OCI-LY7 (cell line): ENCODE measurements around the gene DUSP14. TPM values are rescaled to one million over a fixed set of nuclear protein-coding genes. Genes with fewer than 3 reads are reported as not detected.

Experiments used
- BruUV-seq: library from RNA; stranded (reverse); fragments of 400-500 nt; replicated peaks from 2 replicates; lab custom pipeline; 2021; lab: Mats Ljungman, UMichigan
- CTCF ChIA-PET: fragments of 300-600 bp; sonication (Branson Sonifier 250); formaldehyde crosslinking; loops from one replicate; lab custom pipeline; 2022; ENCODE audit warnings: antibody characterized with exemption; ENCODE audit not compliant: unreplicated experiment; lab: Charles Lee
- POLR2A ChIA-PET: fragments of 300-600 bp; sonication (Branson Sonifier 250); formaldehyde crosslinking; loops from one replicate; lab custom pipeline; 2022; ENCODE audit warnings: antibody characterized with exemption; lab: Charles Lee
- DNase-seq: peaks from one replicate; pipeline ENCODE4 v3.0.0-alpha.2; 2015; ENCODE audit warnings: low spot score
- H2AFZ ChIP-seq: fragments of 200-600 bp; sonication (generic), shearing (Covaris generic); 2 replicates; pipeline ENCODE4 v1.6.1; 2014; ENCODE audit warnings: mild to moderate bottlenecking, antibody characterized with exemption, low read length, moderate library complexity
- H3K27ac ChIP-seq: fragments of 200-600 bp; sonication (generic); 2 replicates; pipeline ENCODE4 v1.5.1; 2014; ENCODE audit warnings: mixed run types, low read depth, mild to moderate bottlenecking, moderate library complexity, low read length, inconsistent platforms; ENCODE audit not compliant: poor library complexity, severe bottlenecking
- H3K36me3 ChIP-seq: fragments of 200-600 bp; sonication (generic); 2 replicates; pipeline ENCODE4 v1.6.1; 2014; ENCODE audit warnings: mild to moderate bottlenecking, antibody characterized with exemption, low read length, moderate library complexity, mixed read lengths; ENCODE audit not compliant: insufficient read depth
- H3K4me1 ChIP-seq: fragments of 200-600 bp; sonication (generic); 2 replicates; pipeline ENCODE4 v1.5.1; 2014; ENCODE audit warnings: mild to moderate bottlenecking, low read length; ENCODE audit not compliant: insufficient read depth, poor library complexity, severe bottlenecking
- H3K4me2 ChIP-seq: fragments of 200-600 bp; sonication (generic); 2 replicates; pipeline ENCODE4 v1.6.1; 2014; ENCODE audit warnings: mild to moderate bottlenecking, low read length
- H3K4me3 ChIP-seq: fragments of 200-600 bp; sonication (generic); 2 replicates; pipeline ENCODE4 v1.5.1; 2014; ENCODE audit warnings: mild to moderate bottlenecking, low read depth, low read length; ENCODE audit not compliant: poor library complexity, severe bottlenecking
- H3K79me2 ChIP-seq: fragments of 200-600 bp; sonication (generic); 2 replicates; pipeline ENCODE4 v1.6.1; 2016; ENCODE audit warnings: low read depth, mild to moderate bottlenecking, low read length, moderate library complexity, mixed read lengths; ENCODE audit not compliant: insufficient read depth
- H3K9me2 ChIP-seq: fragments of 200-600 bp; sonication (generic); 2 replicates; pipeline ENCODE4 v1.6.1; 2016; ENCODE audit warnings: mild to moderate bottlenecking, low read length, mixed read lengths; ENCODE audit not compliant: insufficient read depth
- H3K9me3 ChIP-seq: fragments of 200-600 bp; sonication (generic); 2 replicates; pipeline ENCODE4 v1.6.1; 2014; ENCODE audit warnings: mild to moderate bottlenecking, mixed run types, low read length, mixed read lengths
- H4K20me1 ChIP-seq: fragments of 200-600 bp; sonication (generic); 2 replicates; pipeline ENCODE4 v1.6.1; 2014; ENCODE audit warnings: mild to moderate bottlenecking, antibody characterized with exemption, low read length, moderate library complexity, mixed read lengths; ENCODE audit not compliant: insufficient read depth
- CTCF ChIP-seq: fragments of 200-600 bp; sonication (generic); conservative IDR thresholded peaks from 2 replicates; pipeline ENCODE4 v1.5.1; 2014; ENCODE audit warnings: mild to moderate bottlenecking, antibody characterized with exemption, low read length, moderate library complexity, mixed read lengths
- EZH2phosphoT487 ChIP-seq: fragments of 200-600 bp; sonication (generic); IDR thresholded peaks from 2 replicates; pipeline ENCODE4 v1.6.1; 2018; ENCODE audit warnings: low read depth, borderline replicate concordance, mild to moderate bottlenecking, mixed run types, antibody characterized with exemption, low read length, moderate library complexity, mixed read lengths
- intact Hi-C: fragments of 100-400 bp; cut with micrococcal nuclease; formaldehyde crosslinking; loops from one replicate; pipeline ENCODE4 v1.10.0; 2022; ENCODE audit not compliant: unreplicated experiment
- total RNA-seq, 2 experiments: library from RNA; depleted of rRNA in 1 of 2; stranded (reverse); fragments of >200 nt in 1 of 2; shearing (Covaris generic) in 1 of 2; gene quantifications; 2 replicates each; pipeline ENCODE4 v1.2.3, GENCODE V29; 2014 to 2022

The DUSP14 gene
- total RNA-seq, 2 experiments from 2014 or later = 11.0 to 21.5 TPM

GRCh38 chr17:37463039-37463438 is 26.7 kb upstream of the DUSP14 start:
- H4K20me1 ChIP-seq = no peaks in the 10 kb centered on the region
- no peak overlapping the region for H2AFZ ChIP-seq
- H3K9me2 ChIP-seq = no peaks in the 10 kb centered on the region
- H3K36me3 ChIP-seq = peaks cover 70% of the 10 kb centered on the region
- H3K79me2 ChIP-seq = no peaks in the 10 kb centered on the region
- TF ChIP-seq EZH2phosphoT487 (no peak), CTCF (no peak)
- no peak for DNase-seq
- intact Hi-C loops = no loop called here
- H3K4me1 ChIP-seq = no peaks in the 10 kb centered on the region
- H3K9me3 ChIP-seq = no peaks in the 10 kb centered on the region
- no TSS peak for BruUV-seq
- H3K27ac ChIP-seq = no peak overlapping the region
- POLR2A ChIA-PET = no interaction called here
- no peak overlapping the region for H3K4me3 ChIP-seq
- CTCF ChIA-PET = no interaction called here
- H3K4me2 ChIP-seq = no peak overlapping the region

GRCh38 chr17:37465069-37465616 is 24.5 kb upstream of the DUSP14 start:
- Histone ChIP-seq H3K36me3 (peaks cover 73% of the 10 kb centered on the region), H3K79me2 (no peaks in the 10 kb centered on the region), H3K9me2 (no peaks in the 10 kb centered on the region), H3K27ac (no peak overlapping the region), H2AFZ (no peak overlapping the region), H3K4me2 (no peak overlapping the region), H3K4me1 (no peaks in the 10 kb centered on the region), H4K20me1 (no peaks in the 10 kb centered on the region; the same call in 1 of the 2 replicates), H3K9me3 (no peaks in the 10 kb centered on the region), H3K4me3 (no peak overlapping the region)
- DNase-seq = no peak
- CTCF ChIA-PET = no interaction called here
- no TSS peak for BruUV-seq
- intact Hi-C loops = no loop called here
- no peak for TF ChIP-seq EZH2phosphoT487
- TF ChIP-seq CTCF = no peak
- POLR2A ChIA-PET = interaction anchor here (0.7 kb wide), 1 partner anchor 39 kb away, joined by 3 read pairs; no protein-coding TSS in a partner anchor

DNA sequence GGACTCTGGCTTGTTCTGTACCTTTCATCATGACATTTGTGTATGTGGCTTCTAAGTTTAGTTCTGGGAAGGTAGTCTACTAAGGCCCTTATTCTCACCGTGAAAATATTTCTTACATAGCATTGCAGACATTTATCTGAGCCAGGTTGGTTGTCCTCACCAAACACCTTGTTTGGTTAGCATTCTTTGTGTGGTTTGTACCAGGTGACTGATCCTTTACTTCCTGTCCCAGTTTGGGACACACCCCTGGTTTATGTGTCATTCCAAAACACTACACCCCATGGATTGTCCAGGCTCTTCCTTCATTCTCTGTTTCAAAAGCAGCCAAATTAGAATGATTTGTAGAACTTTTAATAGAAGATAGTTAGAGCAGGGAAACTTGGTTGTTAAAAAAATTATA is 23.2 kb upstream of the DUSP14 start:
- Histone ChIP-seq H3K4me2 (no peak overlapping the region), H3K4me3 (no peak overlapping the region), H4K20me1 (no peaks in the 10 kb centered on the region; the same call in 1 of the 2 replicates), H2AFZ (no peak overlapping the region), H3K4me1 (no peaks in the 10 kb centered on the region), H3K9me3 (no peaks in the 10 kb centered on the region), H3K9me2 (no peaks in the 10 kb centered on the region), H3K79me2 (no peaks in the 10 kb centered on the region), H3K36me3 (peaks cover 81% of the 10 kb centered on the region), H3K27ac (no peak overlapping the region)
- CTCF ChIA-PET = no interaction called here
- BruUV-seq = no TSS peak
- POLR2A ChIA-PET = interaction anchor here (0.6 kb wide), 1 partner anchor 167 kb away, joined by 4 read pairs; no protein-coding TSS in a partner anchor
- DNase-seq = no peak
- TF ChIP-seq EZH2phosphoT487 (no peak), CTCF (no peak)
- intact Hi-C loops = no loop called here
